Measurements from ENCODE around the gene CAPG.
"Not testable (repeated sequence)": the region's sequence is repeated elsewhere in the genome, so short reads cannot be mapped to it uniquely, and the experiment has no call there.

The CAPG gene

DNA sequence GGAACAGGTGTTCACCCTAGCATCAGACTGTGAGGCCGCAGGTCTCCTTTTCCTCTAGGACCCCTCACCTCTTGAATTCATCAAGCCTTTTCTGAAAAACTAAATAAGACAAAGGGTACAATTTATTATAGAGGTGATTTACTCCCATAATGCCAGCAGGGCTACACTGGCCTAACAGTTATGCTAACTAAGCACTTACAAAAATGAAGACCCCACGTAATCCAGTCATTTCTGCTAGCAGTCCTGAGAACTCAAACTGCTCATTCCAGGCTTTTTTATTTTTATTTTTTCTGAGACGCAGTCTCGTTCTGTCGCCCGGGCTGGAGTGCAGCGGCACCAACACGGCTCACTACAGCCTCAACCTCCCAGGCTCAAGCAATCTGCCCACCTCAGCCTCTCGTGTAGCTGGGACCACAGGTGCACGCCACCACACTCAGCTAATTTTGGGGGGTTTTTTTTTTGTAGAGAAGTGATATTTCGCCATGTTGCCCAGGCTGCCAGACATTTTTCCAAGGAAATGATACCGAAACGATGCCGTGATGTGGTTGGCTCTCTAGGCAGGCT is 14.2 kb downstream of the CAPG start:
- DNase-seq, result no peak

DNA sequence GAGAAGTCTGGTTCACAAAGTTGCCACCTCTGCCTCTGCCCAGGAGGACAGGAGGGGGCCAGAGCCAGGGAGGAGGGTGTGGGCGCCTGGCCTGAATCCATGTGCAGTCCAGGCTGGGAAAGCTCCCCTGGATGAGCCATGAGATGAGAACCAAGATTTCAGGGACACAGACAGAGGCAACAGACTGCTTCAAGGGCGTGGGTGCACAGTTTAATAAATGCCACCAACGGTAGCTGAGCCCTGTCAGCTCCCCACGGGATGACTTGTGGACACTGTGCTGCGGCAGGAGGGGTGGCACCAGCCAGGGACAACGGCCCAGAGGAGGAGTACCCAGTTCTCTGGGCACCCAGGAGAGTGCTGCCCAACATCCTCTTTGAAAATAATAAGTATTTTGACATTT is 15.2 kb downstream of the CAPG start:
- DNase-seq, result no peak

DNA sequence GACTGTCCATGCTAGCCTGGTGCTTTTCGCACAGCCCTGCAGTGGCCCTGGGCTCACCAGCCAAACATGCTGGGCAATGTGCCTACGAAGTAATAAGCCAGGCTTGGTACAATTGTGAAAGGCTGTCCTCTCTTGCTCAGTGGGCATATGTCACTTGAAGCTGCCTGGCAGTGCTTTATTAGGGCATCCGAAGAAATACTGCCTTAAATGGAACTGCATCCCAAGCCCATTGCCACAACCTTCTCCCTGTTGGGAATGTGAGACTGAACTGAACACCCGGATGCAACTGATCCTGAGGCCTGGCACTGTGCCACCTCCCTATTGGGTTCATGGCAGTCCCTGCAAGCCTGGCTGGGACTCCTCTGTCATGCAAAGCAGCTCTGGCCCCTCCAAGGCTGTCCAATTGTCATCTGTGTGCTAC is 15.9 kb downstream of the CAPG start:
- DNase-seq, result peak; percentile 66

DNA sequence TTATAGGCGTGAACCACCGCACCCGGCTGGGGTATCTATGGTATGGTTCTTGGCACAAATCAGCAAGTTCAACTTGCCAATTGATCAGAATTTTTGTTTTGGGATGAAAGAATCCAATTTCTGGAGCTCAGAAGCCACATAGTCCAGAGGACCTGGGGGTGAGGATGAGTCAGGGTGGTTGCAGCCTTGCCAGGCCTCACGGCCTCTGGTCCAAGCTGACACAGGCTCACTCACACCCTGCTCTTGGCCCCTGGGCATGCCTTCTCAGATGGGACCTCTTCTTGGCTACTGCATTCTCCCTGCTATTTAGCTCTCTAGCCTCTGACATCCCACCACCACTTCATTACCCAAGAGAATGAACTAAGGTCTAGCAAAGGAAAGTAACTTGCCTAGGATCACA is 16.3 kb downstream of the CAPG start:
- no peak for DNase-seq

DNA sequence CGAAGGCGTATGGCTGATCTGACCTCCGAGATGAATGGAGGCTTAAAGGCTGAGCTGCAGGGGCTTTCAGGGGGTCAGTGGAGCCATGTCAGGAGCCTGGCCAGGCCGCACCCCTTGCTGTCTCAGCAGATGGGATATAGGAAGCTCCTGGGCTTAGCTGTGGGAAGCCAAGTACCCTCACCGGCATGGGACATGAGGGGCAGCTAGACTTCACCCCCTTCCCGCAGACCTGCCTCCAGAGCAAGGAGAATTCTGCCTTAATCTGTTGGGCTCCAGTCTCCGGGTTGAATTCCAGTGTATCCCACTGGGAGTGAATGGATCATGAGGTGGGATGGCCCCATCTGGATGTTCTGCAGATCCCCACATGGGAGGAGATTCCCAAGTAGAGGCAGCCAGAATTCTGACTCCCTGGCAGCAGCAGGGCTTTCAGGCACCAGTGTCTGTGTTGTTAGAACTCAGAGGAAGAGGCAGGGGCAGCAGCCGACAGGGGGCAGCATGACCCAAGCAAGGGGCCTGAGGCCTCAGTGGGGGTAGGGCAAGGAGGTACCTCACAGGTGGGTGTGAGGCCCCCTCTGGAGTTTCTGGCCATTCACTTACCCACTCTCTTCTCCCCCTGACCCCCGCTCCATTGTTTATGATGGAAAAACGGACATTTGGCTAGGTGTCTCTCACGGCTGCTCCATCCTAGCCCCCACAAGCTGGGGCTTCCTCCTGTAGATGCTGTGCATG is 19.1 kb downstream of the CAPG start:
- no peak for DNase-seq

DNA sequence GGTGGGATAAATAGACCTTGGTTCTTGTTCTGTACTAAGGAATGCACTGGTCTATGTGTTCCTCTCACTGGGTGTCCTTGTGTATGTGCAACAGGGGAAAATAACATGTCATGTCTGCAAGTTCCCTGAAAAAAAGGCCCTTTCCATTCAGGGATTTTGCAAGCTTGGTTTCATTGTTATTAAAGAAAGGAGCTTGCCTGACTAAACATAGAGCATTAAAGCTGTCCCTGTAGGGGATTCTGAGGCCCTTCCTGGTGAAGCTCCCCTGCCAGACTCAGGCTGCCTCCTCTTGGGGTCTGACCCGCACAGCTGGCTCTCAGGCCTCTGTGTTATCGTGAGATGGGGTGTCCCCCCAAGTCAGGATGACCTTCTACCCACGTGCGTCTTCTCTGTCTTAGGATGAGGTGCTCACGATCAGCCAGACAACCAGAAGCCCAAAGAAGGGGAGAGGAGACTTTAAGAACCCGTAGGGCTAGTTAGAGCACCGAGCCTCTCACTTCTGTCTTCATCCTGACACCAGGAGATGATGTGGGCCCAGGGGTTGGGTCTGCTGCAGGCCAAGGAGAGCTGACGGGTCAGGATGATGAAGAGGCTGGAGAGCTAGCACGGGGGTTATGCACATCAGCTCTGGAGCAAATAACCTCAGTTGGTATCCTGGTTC is 21.2 kb downstream of the CAPG start:
- no peak for DNase-seq

DNA sequence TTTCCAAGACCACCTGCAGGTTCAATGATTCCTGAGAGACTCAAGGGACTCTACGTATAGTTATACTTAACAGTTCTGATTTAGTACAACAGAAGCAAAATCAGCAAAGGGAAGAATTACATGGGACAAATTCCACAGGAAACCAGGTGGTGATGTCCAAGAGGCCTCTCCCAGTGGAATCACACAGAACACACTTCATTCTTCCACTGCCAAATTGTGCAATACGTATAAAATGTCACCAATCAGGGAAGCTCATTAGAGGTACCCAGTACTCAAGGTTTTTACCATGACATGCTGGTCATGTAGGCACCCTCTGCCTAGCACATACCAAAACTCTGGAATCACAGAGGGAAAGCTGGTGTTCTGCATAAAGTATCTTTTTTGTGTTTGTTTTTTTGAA is 22.4 kb downstream of the CAPG start:
- DNase-seq, result no peak

DNA sequence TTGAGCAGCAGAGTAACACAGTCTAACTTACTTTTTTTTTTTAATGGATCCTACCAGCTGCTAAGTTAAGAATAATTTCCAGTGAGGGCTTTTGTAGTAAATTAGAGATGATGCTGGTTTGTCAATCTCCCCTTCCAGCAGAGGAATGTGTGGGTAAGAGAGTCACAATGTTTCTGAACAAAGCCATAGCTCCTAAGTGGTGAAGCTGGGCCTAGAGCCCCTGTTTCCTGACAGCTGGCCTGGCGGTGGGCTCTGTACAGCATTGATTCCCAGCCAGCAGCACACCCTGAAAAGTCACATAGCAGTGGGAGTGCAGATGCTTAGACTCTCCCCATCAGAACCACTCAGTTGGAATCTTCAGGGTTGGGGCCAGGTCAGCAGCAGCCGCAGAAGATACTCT is 24.4 kb downstream of the CAPG start:
- no peak for DNase-seq

DNA sequence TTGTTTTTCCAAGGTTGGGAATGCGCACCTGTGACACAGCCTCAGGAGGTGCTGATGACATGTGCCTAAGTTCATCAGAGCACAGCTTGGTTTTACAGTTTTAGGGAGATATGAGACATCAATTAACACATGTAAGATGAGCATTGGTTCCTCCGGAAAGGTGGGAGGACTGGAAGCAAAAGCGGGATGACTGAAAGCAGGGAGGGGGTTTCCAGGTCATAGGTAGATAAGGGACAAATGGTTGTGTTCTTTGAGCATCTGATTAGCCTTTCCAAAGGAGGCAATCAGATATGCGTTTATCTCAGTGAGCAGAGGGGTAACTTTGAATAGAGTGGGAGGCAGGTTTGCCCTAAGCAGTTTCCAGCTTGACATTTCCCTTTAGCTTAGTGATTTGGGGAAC is 26.3 kb downstream of the CAPG start:
- no peak for DNase-seq

DNA sequence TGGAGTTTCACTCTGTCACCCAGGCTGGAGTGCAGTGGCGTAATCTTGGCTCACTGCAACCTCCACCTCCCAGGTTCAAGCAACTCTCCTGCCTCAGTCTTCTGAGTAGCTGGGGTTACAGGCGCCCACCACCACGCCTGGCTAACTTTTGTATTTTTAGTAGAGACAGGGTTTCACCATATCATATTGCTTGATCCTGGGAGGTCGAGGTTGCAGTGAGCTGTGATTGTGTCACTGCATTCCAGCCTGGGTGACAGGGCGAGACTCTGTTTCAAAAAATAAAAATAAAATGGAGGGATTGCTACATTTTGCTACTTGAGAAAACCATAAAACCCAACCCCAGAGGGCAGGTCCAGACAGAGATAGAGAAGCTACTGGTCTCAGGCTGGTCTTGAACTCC is 27.0 kb downstream of the CAPG start:
- DNase-seq, result not testable (repeated sequence)

DNA sequence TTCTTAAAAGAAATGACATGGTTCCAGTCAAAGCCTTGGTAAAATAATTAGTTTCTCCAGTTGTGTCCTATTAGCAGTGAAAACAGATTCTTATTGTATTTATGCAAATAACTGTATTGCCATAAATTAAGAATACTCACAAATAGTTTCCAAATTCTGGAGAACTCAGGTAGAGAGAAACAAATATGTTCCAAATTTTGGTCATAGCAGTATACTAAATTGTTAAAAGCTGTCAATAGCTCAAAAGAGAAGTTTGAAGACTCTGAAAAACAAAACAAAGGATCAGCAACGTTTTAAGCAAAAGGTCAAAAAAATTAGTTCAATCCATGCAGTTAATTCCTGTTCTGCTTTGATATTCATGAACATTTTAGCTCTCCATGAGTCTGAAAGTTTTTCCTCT is 30.1 kb downstream of the CAPG start:
- no peak for DNase-seq

DNA sequence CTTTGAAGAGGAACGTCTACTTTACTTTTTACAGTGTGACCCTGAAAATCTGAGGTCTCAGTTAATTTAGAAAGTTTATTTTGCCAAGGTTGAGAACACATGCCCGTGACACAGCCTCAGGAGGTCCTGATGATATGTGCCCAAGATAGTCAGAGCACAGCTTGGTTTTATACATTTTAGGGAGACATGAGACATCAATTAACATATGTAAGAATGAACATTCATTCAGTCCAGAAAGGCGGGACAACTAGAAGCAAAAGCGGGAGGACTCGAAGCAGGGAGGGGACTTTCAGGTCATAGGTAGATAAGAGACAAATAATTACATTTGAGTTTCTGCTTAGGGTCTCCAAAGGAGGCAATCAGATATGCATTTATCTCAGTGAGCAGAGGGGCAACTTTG is 31.9 kb downstream of the CAPG start:
- no peak for DNase-seq

DNA sequence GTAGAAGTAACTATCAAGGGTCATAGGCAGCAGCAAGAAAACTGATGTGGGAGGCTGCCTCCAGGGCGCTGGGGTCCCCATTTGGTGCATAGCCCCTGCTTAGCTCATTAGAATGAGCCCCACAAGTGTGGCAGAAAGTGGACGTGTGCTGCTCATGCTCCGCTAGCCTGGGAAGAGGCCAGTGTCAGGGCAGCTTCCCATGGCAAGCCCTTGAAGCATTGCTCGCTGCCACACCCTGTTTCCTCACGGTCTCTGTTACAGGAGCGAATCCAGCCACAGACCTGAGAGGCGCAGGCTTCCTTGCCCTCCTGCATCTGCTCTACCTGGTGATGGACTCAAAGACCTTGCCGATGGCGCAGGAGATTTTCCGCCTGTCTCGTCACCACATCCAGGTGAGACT is 33.1 kb downstream of the CAPG start:
- no peak for DNase-seq

DNA sequence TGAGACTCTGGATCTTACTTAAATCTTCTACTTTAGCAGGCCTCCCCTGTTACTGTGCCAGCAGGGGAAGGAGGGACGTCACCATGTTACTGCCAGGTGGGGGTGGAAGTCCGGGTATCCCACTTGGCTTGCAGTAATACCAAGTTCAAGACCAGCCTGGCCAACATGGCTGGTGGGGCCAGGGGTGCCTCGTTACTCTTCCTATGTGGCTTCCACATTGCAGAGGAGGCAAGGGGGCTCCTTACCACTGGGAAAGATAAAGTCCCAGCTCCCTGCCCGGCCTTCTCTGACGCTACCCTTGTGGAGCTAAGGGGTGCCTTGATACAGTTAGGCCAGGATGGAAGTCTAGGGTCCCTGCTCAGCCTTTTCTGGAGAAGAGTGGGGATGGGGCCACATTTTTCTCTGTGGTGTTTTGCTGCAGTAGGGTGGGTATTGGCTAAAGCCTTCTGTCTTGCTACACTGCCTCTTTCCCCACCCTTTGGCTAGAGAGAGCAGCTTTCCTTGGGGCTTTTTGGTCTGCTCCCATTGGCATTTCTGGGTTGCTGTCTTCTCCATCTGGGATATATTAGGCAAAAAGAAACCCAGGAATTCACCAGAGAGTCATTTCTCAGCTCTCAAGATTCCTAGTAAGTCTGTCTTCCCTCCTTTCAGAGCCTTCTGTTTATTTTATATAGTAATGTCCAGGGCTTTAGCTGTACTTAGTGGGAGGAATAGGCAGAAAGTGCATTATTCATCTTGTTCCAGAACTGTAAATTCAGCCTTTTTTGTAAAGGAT is 33.7 kb downstream of the CAPG start:
- DNase-seq, result no peak

DNA sequence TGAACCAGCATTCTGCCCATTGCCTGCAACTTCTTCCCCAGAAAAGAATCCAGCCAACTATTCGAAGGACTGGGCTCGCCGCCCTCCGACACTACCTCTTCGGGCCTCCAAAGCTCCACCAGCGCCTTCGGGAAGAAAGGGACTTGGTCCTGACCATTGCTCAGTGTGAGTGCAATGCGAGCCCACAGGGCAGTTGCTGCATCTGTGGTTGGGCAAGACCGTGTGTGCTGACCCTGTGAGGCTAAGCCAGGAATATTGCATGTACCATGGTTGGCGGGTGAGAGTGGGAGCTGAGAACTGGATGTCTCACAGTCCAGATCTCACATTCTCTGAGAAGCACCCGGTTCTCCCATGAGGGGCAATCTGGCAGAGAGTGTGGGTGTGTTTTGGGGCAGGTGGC is 39.1 kb downstream of the CAPG start:
- DNase-seq, result no peak

DNA sequence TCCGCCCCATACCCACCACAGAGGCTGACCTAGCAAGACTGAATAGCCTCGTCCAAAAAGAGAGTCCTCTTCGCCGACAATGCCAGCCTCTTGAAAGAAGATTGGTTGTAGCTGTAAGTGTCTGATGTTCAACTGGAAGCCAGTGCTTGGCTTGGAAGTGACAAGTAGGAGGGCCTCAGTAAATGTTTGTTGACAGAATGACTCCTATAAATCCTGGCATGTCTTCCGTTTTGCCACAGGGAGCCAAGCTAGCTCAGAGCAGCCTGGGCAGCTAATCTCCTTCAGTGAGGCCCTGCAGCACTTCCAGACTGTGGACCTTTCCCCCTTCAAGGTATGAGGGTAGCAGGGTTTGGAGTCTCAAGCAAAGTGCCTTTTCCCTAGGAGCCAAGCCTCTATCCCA is 40.7 kb downstream of the CAPG start:
- no peak for DNase-seq

DNA sequence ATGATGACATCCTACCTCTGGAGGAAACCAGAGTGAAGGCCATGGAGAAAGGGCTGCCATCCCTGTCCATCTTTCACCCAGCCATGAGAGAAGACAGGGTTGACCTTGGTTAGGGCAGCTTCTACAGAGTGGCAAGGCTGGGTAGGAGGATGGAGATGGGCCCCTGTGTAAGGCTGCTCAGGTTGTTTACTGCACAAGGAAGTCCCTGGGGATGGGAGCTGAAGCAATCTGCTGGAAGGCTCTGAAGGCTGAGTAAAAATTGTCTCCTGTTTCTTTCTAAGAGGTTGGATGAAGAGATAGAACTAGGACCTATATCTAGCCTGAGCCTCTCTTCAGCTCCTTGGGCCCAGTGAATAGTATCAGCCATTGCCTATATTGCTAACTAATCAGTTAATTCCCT is 41.2 kb downstream of the CAPG start:
- peak; percentile 3 for DNase-seq

DNA sequence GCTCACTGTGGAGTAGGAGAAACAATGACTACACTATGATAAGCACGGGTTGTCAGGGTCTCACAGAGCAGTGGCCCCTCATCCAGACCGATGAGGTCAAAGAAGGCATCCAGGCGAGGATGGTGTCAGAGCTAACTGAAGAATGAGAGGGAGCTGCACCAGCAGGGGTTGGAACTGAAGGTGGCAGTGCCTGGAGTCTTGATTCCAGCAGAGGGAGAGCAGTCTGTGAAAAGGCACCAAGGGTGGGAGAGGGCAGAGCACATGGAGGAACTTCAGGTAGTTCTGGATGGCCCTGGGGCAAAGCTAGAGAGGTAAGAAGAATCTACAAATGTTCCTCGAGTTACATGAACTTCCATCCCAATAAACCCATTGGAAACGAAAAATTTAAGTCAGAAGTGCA is 43.0 kb downstream of the CAPG start:
- DNase-seq, result no peak

DNA sequence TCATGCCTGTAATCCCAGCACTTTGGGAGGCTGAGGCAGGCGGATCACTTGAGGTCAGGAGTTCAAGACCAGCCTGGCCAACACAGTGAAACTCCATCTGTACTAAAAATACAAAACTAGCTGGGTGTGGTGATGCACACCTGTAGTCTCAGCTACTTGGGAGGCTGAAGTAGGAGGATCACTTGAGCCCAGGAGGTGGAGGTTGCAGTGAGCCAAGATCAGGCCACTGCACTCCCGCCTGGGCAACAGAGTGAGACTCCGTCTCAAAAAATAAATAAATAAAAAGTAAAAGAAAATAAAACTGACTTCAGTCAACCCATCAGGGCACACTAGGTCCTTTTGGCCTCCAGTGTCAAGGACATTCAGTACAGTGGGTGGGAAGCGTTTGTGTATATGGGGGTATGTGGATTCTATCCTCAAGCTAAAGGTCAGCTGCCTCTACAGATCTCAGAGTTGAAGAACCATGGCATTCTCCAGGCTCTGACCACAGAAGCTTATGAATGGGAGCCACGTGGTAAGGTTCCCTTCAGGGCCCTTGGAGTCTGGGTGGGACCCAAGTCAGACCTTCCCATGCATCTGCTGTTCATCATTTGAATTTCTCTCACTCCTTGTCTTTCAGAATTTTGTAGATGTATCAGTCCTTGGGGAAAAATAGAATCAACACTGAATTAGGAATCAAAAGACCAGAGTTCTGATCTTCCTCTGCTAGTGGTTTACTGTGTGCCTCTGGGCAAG is 47.3 kb downstream of the CAPG start:
- not testable (repeated sequence) for DNase-seq

DNA sequence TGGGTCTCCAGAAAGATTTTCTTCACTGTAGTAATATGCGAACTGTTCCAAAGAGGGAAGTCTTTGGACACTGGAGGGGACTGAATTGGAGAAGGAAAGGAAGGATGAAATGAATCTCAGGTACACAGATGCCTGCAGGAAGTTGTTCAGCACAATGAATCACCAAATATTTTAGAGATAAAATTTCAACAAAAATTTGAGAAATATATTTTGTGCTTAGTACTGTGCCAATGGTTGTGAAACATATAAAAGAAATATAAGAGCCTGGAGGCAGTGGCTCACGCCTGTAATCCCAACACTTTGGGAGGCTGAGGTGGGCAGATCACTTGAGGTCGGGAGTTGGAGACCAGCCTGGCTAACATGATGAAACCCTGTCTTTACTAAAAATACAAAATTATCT is 52.4 kb downstream of the CAPG start:
- no peak for DNase-seq

DNA sequence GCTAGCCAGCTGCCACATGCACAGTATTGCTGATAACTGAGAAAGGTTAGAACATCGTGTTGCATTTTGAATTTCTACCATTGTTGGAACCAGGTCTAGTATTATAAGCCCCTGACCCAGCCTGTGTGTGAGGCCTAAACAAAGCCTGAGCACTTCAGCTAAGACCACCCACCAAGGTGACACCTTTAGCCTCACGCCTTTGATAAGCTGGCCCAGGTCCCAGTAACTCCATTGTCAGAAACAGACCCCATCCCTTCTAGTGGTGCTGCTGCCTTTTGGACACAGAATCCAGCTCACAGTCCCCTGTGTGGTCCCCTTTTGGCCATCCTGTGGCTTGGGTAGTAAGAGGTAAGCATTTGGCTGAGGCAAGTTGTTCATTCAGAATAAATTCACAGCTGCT is 54.0 kb downstream of the CAPG start:
- no peak for DNase-seq

DNA sequence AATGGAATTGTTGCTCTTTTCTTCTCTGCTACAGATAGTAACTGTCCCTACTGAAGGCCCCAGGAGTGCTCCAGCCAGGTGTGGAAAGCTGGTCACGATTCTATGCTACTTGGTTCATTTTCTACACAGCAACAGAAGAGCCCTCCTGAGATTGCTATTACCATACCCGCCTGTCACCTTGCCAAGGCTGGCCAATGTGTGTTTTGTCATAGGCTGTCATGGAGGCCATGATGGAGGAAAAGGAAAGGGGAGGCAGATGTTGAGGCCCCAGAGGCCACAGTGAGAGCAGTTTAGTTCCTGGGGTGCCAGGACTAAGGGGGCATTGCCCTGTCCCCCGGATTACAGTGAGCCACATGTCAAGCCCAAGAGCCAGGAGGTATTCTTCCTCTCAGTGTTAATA is 54.6 kb downstream of the CAPG start:
- DNase-seq, result no peak

DNA sequence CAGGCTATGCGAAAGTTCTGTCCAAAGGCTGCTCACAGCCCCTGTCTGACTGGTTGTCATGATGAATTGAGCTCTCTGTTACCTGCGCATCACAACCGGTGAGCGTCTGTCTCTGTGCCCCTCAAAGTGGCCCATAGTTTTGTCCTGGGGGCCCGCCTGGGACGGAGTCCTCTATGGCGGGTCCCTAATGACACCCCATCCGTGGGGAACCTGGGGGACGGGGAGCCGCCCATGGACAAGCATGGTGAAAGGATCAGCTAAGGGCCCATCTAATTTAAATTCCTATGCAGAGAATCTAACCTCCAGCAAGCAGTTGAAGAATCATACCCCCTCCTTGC is 55.1 kb downstream of the CAPG start:
- DNase-seq, result no peak

Measured in NCI-H2171 (cell line).